Panc1 (cell line): ENCODE measurements around the gene ZBTB20. TPM values are rescaled to one million over a fixed set of nuclear protein-coding genes. Genes with fewer than 3 reads are reported as not detected.

Experiments used
- ATAC-seq: fragments of 200-7000 bp; cut with Tn5 transposase; 2 replicates; pipeline ENCODE4 v1.9.1; 2020; ENCODE audit warnings: mild to moderate bottlenecking, moderate library complexity
- BruUV-seq: library from RNA; stranded (reverse); fragments of 400-500 nt; replicated peaks from 2 replicates; lab custom pipeline; 2021; lab: Mats Ljungman, UMichigan
- CTCF ChIA-PET: fragments of 300-600 bp; sonication (Branson Sonifier 250); formaldehyde crosslinking; loops from one replicate; lab custom pipeline; 2022; ENCODE audit warnings: antibody characterized with exemption; lab: Charles Lee
- POLR2A ChIA-PET: fragments of 300-600 bp; sonication (Branson Sonifier 250); formaldehyde crosslinking; loops from one replicate; lab custom pipeline; 2022; ENCODE audit warnings: antibody characterized with exemption; lab: Charles Lee
- DNase-seq: peaks from one replicate; pipeline ENCODE4 v3.0.0-alpha.2; 2010; ENCODE audit warnings: low read depth, low spot score
- H3K27ac ChIP-seq: 2 replicates; pipeline ENCODE4 v1.5.1; 2011; ENCODE audit warnings: mild to moderate bottlenecking, low read length, inconsistent platforms
- H3K27me3 ChIP-seq: fragments of 200-500 bp; sonication (Bioruptor generic); 2 replicates; pipeline ENCODE4 v1.6.0; 2014; ENCODE audit warnings: low read length, inconsistent platforms; ENCODE audit not compliant: control insufficient read depth, insufficient read depth
- H3K36me3 ChIP-seq: fragments of 200-500 bp; sonication (Bioruptor generic); 2 replicates; pipeline ENCODE4 v1.5.1; 2014; ENCODE audit warnings: inconsistent platforms, mild to moderate bottlenecking, low read length, moderate library complexity; ENCODE audit not compliant: control insufficient read depth, insufficient read depth
- H3K4me1 ChIP-seq: 2 replicates; pipeline ENCODE4 v1.5.1; 2011; ENCODE audit warnings: inconsistent platforms, mild to moderate bottlenecking, low read length, moderate library complexity; ENCODE audit not compliant: control insufficient read depth, insufficient read depth
- H3K4me3 ChIP-seq, 2 experiments: 2 replicates each; pipeline ENCODE4 v1.5.1; 2011 to 2012; ENCODE audit warnings: low read depth in 2 of 2, low read length in 2 of 2, mild to moderate bottlenecking in 2 of 2, inconsistent platforms in 1 of 2, moderate library complexity in 1 of 2
- H3K9me3 ChIP-seq: fragments of 200-500 bp; sonication (Bioruptor generic); 2 replicates; pipeline ENCODE4 v1.5.1; 2014; ENCODE audit warnings: low read depth, mild to moderate bottlenecking, inconsistent platforms, low read length, moderate library complexity; ENCODE audit not compliant: control insufficient read depth, insufficient read depth
- CTCF ChIP-seq: fragments of 450-650 bp; IDR thresholded peaks from 2 replicates; pipeline ENCODE4 v1.5.1; 2017; ENCODE audit warnings: mild to moderate bottlenecking
- POLR2AphosphoS5 ChIP-seq: IDR thresholded peaks from 2 replicates; pipeline ENCODE4 v1.6.1; 2012; ENCODE audit warnings: mild to moderate bottlenecking, low read depth, low read length, moderate library complexity
- REST ChIP-seq, 2 experiments: IDR thresholded peaks; 2 replicates each; pipeline ENCODE4 v1.6.1; 2011 to 2012; ENCODE audit warnings: low read depth in 2 of 2, control low read depth in 1 of 2, low read length in 1 of 2, mild to moderate bottlenecking in 1 of 2, moderate library complexity in 1 of 2; ENCODE audit not compliant: insufficient read depth in 1 of 2
- SIN3A ChIP-seq: IDR thresholded peaks from 2 replicates; pipeline ENCODE4 v1.6.1; 2012; ENCODE audit warnings: low read depth, mild to moderate bottlenecking, low read length, moderate library complexity, borderline replicate concordance; ENCODE audit not compliant: insufficient read depth
- TCF7L2 ChIP-seq: IDR thresholded peaks from 2 replicates; pipeline ENCODE4 v1.6.1; 2011; ENCODE audit warnings: mild to moderate bottlenecking, low read depth, low read length, inconsistent platforms
- in situ Hi-C: cut with HindIII; loops from 2 replicates; pipeline ENCODE4 v1.10.0; 2016; ENCODE audit warnings: low sequenced_read_pairs, low pct_unique_long_range_greater_than_20kb
- intact Hi-C: fragments of 100-400 bp; cut with micrococcal nuclease; formaldehyde crosslinking; loops from one replicate; pipeline ENCODE4 v1.10.0; 2022; ENCODE audit not compliant: unreplicated experiment
- total RNA-seq: library from RNA; stranded (reverse); gene quantifications from one replicate; pipeline ENCODE4 v1.2.1, GENCODE V29; 2021; ENCODE audit not compliant: unreplicated experiment

Gene ZBTB20
- total RNA-seq, 1 experiment from 2014 or later, result 4.1 TPM

- BruUV-seq, result no TSS peak
- no peak for TF ChIP-seq REST (IDR thresholded peaks at IDR 0.05; ENCODE audit: insufficient read depth in 1 of 2, low read depth in 2 of 2, low read length in 1 of 2)
- TF ChIP-seq POLR2AphosphoS5, result no peak
- no peak for TF ChIP-seq CTCF
- TF ChIP-seq TCF7L2, result no peak
- no peak for TF ChIP-seq SIN3A
- no peak for ATAC-seq
Observed at GRCh38 chr3:114406922-114407321, 740.2 kb downstream of the ZBTB20 start.

GRCh38 chr3:114406286-114406685, 740.8 kb downstream of the ZBTB20 start:
- BruUV-seq, result no TSS peak
- H3K27ac ChIP-seq, result no peak overlapping the region
- in situ Hi-C loops, result no loop called here
- ChIA-PET POLR2A (interaction anchor here (0.6 kb wide), 1 partner anchor 9 kb away, joined by 3 read pairs; no protein-coding TSS in a partner anchor), CTCF (no interaction called here)
- H3K36me3 ChIP-seq, result no peaks in the 10 kb centered on the region
- H3K4me3 ChIP-seq, result no peak overlapping the region
- ATAC-seq (no peak), DNase-seq (no peak)
- H3K9me3 ChIP-seq, result no peaks in the 10 kb centered on the region
- H3K4me1 ChIP-seq, result no peaks in the 10 kb centered on the region
- intact Hi-C loops, result no loop called here
- H3K27me3 ChIP-seq, result no peaks in the 10 kb centered on the region; the same call in 1 of the 2 replicates
- TF ChIP-seq POLR2AphosphoS5 (no peak), CTCF (no peak), REST (IDR thresholded peaks at IDR 0.05; ENCODE audit: insufficient read depth in 1 of 2, low read depth in 2 of 2, low read length in 1 of 2) (no peak), TCF7L2 (no peak), SIN3A (no peak)

More at GRCh38 chr3:114406922-114407321, 740.2 kb downstream of the ZBTB20 start:
- H3K27ac ChIP-seq, result no peak overlapping the region
- intact Hi-C loops (no loop called here), in situ Hi-C loops (no loop called here)
- no peaks in the 10 kb centered on the region for H3K4me1 ChIP-seq
- ChIA-PET POLR2A (no interaction called here), CTCF (no interaction called here)
- no peaks in the 10 kb centered on the region for H3K36me3 ChIP-seq
- H3K4me3 ChIP-seq, result no peak overlapping the region
- H3K9me3 ChIP-seq, result no peaks in the 10 kb centered on the region
- no peak for DNase-seq
- H3K27me3 ChIP-seq, result no peaks in the 10 kb centered on the region; the same call in 1 of the 2 replicates
